GM21786 (cell line): ENCODE measurements around the gene N4BP3.
A peak's percentile ranks its signal among the peaks of the same experiment; 100 is the strongest.

Source experiments
- ATAC-seq: cut with Tn5 transposase; IDR thresholded peaks from one replicate; pipeline ENCODE4 v1.9.1; 2021; ENCODE audit not compliant: unreplicated experiment

N4BP3 gene

GRCh38 chr5:178145965-178146820 lies 32.9 kb downstream of the N4BP3 start:
- ATAC-seq = peak; percentile 77

- ATAC-seq = no peak
Observed at GRCh38 chr5:178147406-178147805, 34.1 kb downstream of the N4BP3 start.

- no peak for ATAC-seq
Observed at GRCh38 chr5:178149199-178149932, 36.0 kb downstream of the N4BP3 start.

GRCh38 chr5:178150977-178151734 lies 37.8 kb downstream of the N4BP3 start:
- ATAC-seq = no peak

GRCh38 chr5:178152491-178153444 lies 39.4 kb downstream of the N4BP3 start:
- no peak for ATAC-seq

- ATAC-seq = peak; percentile 99
Observed at GRCh38 chr5:178153530-178154340, 40.4 kb downstream of the N4BP3 start, which contains the start of gene NHP2. TSS of gene NHP2 (minus strand) at chr5:178153885. CDS start at chr5:178153817, 68 bp downstream.

- no peak for ATAC-seq
Observed at GRCh38 chr5:178155065-178155464, 41.7 kb downstream of the N4BP3 start.

GRCh38 chr5:178160176-178160575 lies 46.8 kb downstream of the N4BP3 start:
- no peak for ATAC-seq

GRCh38 chr5:178162481-178162880 lies 49.1 kb downstream of the N4BP3 start:
- no peak for ATAC-seq

GRCh38 chr5:178163772-178164735 lies 50.7 kb downstream of the N4BP3 start:
- ATAC-seq = peak; percentile 95

- no peak for ATAC-seq
Observed at GRCh38 chr5:178165581-178165980, 52.2 kb downstream of the N4BP3 start.

- ATAC-seq = no peak
Observed at GRCh38 chr5:178170455-178170854, 57.1 kb downstream of the N4BP3 start.

GRCh38 chr5:178174456-178174855 lies 61.1 kb downstream of the N4BP3 start:
- no peak for ATAC-seq
